GM21737 (cell line): ENCODE data around the gene STK32B.

Experiments
- ATAC-seq: cut with Tn5 transposase; IDR thresholded peaks from one replicate; pipeline ENCODE4 v1.9.1; 2021; ENCODE audit warnings: mild to moderate bottlenecking, moderate library complexity; ENCODE audit not compliant: unreplicated experiment

STK32B gene

GRCh38 chr4:5383191-5383980 is 332.1 kb downstream of the STK32B start:
- ATAC-seq = no peak

- no peak for ATAC-seq
Measured at GRCh38 chr4:5385741-5386311, 334.5 kb downstream of the STK32B start.

GRCh38 chr4:5386921-5387320 is 335.6 kb downstream of the STK32B start:
- ATAC-seq = no peak

- no peak for ATAC-seq
Measured at GRCh38 chr4:5387457-5387856, 336.2 kb downstream of the STK32B start.

GRCh38 chr4:5389756-5390310 is 338.6 kb downstream of the STK32B start:
- no peak for ATAC-seq

- no peak for ATAC-seq
Measured at GRCh38 chr4:5391492-5391891, 340.2 kb downstream of the STK32B start.

- ATAC-seq = no peak
Measured at GRCh38 chr4:5393911-5394513, 342.7 kb downstream of the STK32B start.

- no peak for ATAC-seq
Measured at GRCh38 chr4:5395781-5396180, 344.5 kb downstream of the STK32B start.

- no peak for ATAC-seq
Measured at GRCh38 chr4:5398056-5398455, 346.8 kb downstream of the STK32B start.

GRCh38 chr4:5399124-5399523 is 347.8 kb downstream of the STK32B start:
- ATAC-seq = no peak

- ATAC-seq = no peak
Measured at GRCh38 chr4:5399790-5400421, 348.6 kb downstream of the STK32B start.

GRCh38 chr4:5403746-5404497 is 352.6 kb downstream of the STK32B start:
- no peak for ATAC-seq

GRCh38 chr4:5409237-5409636 is 358.0 kb downstream of the STK32B start:
- ATAC-seq = no peak

GRCh38 chr4:5409972-5410618 is 358.8 kb downstream of the STK32B start:
- ATAC-seq = no peak

GRCh38 chr4:5412296-5412695 is 361.0 kb downstream of the STK32B start:
- no peak for ATAC-seq

- no peak for ATAC-seq
Measured at GRCh38 chr4:5412751-5413150, 361.5 kb downstream of the STK32B start.

- no peak for ATAC-seq
Measured at GRCh38 chr4:5416637-5417036, 365.4 kb downstream of the STK32B start.

GRCh38 chr4:5420266-5420665 is 369.0 kb downstream of the STK32B start:
- no peak for ATAC-seq

- ATAC-seq = no peak
Measured at GRCh38 chr4:5421416-5421815, 370.1 kb downstream of the STK32B start.

- ATAC-seq = no peak
Measured at GRCh38 chr4:5422195-5422594, 370.9 kb downstream of the STK32B start.
